DOHH2 (cell line): Measurements from ENCODE around the gene TBKBP1.

Experiments used
- H3F3A ChIP-seq: fragments of 200-600 bp; sonication (generic), shearing (Covaris generic); 2 replicates; pipeline ENCODE4 v1.6.0; 2016; ENCODE audit warnings: antibody characterized with exemption, mild to moderate bottlenecking; ENCODE audit not compliant: control insufficient read depth, insufficient read depth
- H3K27ac ChIP-seq: fragments of 200-600 bp; sonication (generic); 2 replicates; pipeline ENCODE4 v1.5.1; 2014; ENCODE audit warnings: low read depth, mild to moderate bottlenecking, low read length, moderate library complexity
- H3K27me3 ChIP-seq: fragments of 200-600 bp; sonication (generic); 2 replicates; pipeline ENCODE4 v1.6.1; 2014; ENCODE audit warnings: mild to moderate bottlenecking, low read length, mixed read lengths; ENCODE audit not compliant: control insufficient read depth
- H3K36me3 ChIP-seq: fragments of 200-600 bp; sonication (generic); 2 replicates; pipeline ENCODE4 v1.6.1; 2014; ENCODE audit warnings: mild to moderate bottlenecking, low read length, moderate library complexity, mixed read lengths; ENCODE audit not compliant: control insufficient read depth
- H3K4me1 ChIP-seq: fragments of 200-600 bp; sonication (generic); 2 replicates; pipeline ENCODE4 v1.6.1; 2014; ENCODE audit warnings: mild to moderate bottlenecking, low read length, mixed read lengths; ENCODE audit not compliant: control insufficient read depth
- H3K4me2 ChIP-seq: fragments of 200-600 bp; sonication (generic); 2 replicates; pipeline ENCODE4 v1.6.0; 2014; ENCODE audit warnings: mild to moderate bottlenecking, low read length, moderate library complexity
- H3K4me3 ChIP-seq: fragments of 200-600 bp; sonication (generic); 2 replicates; pipeline ENCODE4 v1.5.1; 2014; ENCODE audit warnings: mild to moderate bottlenecking, low read length, mixed read lengths
- H3K79me2 ChIP-seq: fragments of 200-600 bp; sonication (generic); 2 replicates; pipeline ENCODE4 v1.6.1; 2014; ENCODE audit warnings: mild to moderate bottlenecking, low read length, mixed read lengths; ENCODE audit not compliant: control insufficient read depth
- H3K9me2 ChIP-seq: fragments of 200-600 bp; sonication (generic); replicated peaks from 2 replicates; pipeline ENCODE4 v1.6.1; 2014; ENCODE audit warnings: mild to moderate bottlenecking, low read length, mixed read lengths; ENCODE audit not compliant: control insufficient read depth
- H3K9me3 ChIP-seq: fragments of 200-600 bp; sonication (generic); 2 replicates; pipeline ENCODE4 v1.6.1; 2014; ENCODE audit warnings: antibody characterized with exemption, low read length, mixed read lengths; ENCODE audit not compliant: control insufficient read depth, insufficient read depth
- H4K20me1 ChIP-seq: fragments of 200-600 bp; sonication (generic); 2 replicates; pipeline ENCODE4 v1.6.0; 2014; ENCODE audit warnings: low read depth, mild to moderate bottlenecking, antibody characterized with exemption, low read length, moderate library complexity; ENCODE audit not compliant: control insufficient read depth, insufficient read depth
- CTCF ChIP-seq: fragments of 200-600 bp; sonication (generic); IDR thresholded peaks from one replicate; pipeline ENCODE4 v1.5.1; 2014; ENCODE audit warnings: antibody characterized with exemption, mild to moderate bottlenecking, low read depth, low read length; ENCODE audit not compliant: poor library complexity, severe bottlenecking
- EZH2phosphoT487 ChIP-seq: fragments of 200-600 bp; sonication (generic); IDR thresholded peaks from 2 replicates; pipeline ENCODE4 v1.6.1; 2017; ENCODE audit warnings: borderline replicate concordance, mild to moderate bottlenecking, antibody characterized with exemption, low read length, moderate library complexity, mixed read lengths

Gene TBKBP1

GRCh38 chr17:47705536-47706530, 11.9 kb downstream of the TBKBP1 start:
- no peaks in the 10 kb centered on the region; the same call in 1 of the 2 replicates for H4K20me1 ChIP-seq
- H3K4me1 ChIP-seq, result peaks cover 41% of the 10 kb centered on the region

GRCh38 chr17:47707056-47707804, 13.3 kb downstream of the TBKBP1 start:
- peaks cover 41% of the 10 kb centered on the region for H3K4me1 ChIP-seq
- no peak overlapping the region for H3K4me3 ChIP-seq
- no peaks in the 10 kb centered on the region for H3K9me2 ChIP-seq
- TF ChIP-seq EZH2phosphoT487 (no peak), CTCF (no peak)
- no peaks in the 10 kb centered on the region for H3K79me2 ChIP-seq
- no peaks in the 10 kb centered on the region; the same call in 1 of the 2 replicates for H4K20me1 ChIP-seq
- H3K4me2 ChIP-seq, result peak overlapping the region; percentile 13; the same call in 1 of the 2 replicates
- no peak overlapping the region for H3K27ac ChIP-seq
- H3K9me3 ChIP-seq, result no peaks in the 10 kb centered on the region
- no peaks in the 10 kb centered on the region; the same call in 1 of the 2 replicates for H3F3A ChIP-seq
- no peaks in the 10 kb centered on the region for H3K36me3 ChIP-seq
- H3K27me3 ChIP-seq, result 0 out of 2 replicates have a peak, but pooled peaks cover 4% of the 10 kb centered on the region

More at GRCh38 chr17:47705536-47706530, 11.9 kb downstream of the TBKBP1 start:
- Histone ChIP-seq H3K36me3 (no peaks in the 10 kb centered on the region), H3K4me2 (peak overlapping the region; percentile 13; the same call in 1 of the 2 replicates), H3K9me3 (no peaks in the 10 kb centered on the region), H3K27ac (no peak overlapping the region), H3K9me2 (no peaks in the 10 kb centered on the region), H3K79me2 (no peaks in the 10 kb centered on the region), H3K4me3 (no peak overlapping the region), H3F3A (no peaks in the 10 kb centered on the region; the same call in 1 of the 2 replicates), H3K27me3 (0 out of 2 replicates have a peak, but pooled peaks cover 4% of the 10 kb centered on the region)
- no peak for TF ChIP-seq CTCF

GRCh38 chr17:47707884-47708283, 13.9 kb downstream of the TBKBP1 start:
- Histone ChIP-seq H3K4me3 (no peak overlapping the region), H3K9me3 (no peaks in the 10 kb centered on the region), H3K36me3 (no peaks in the 10 kb centered on the region), H3K79me2 (no peaks in the 10 kb centered on the region), H3K27me3 (0 out of 2 replicates have a peak, but pooled peaks cover 4% of the 10 kb centered on the region), H4K20me1 (no peaks in the 10 kb centered on the region; the same call in 1 of the 2 replicates), H3K4me1 (peaks cover 39% of the 10 kb centered on the region), H3K9me2 (no peaks in the 10 kb centered on the region), H3K27ac (no peak overlapping the region), H3K4me2 (no peak overlapping the region), H3F3A (no peaks in the 10 kb centered on the region; the same call in 1 of the 2 replicates)
- TF ChIP-seq EZH2phosphoT487, result no peak
- no peak for TF ChIP-seq CTCF
